Colonic mucosa (tissue), 4 donors: Measurements from ENCODE around the gene CNTRL. TPM values are rescaled to one million over a fixed set of nuclear protein-coding genes. Genes with fewer than 3 reads are reported as not detected.
"Not testable (repeated sequence)": the region's sequence is repeated elsewhere in the genome, so short reads cannot be mapped to it uniquely, and the experiment has no call there.

Source experiments
- DNase-seq: peaks from one replicate; pipeline ENCODE4 v3.0.0-alpha.2; 2020
- H3K27ac ChIP-seq: fragments of 200-600 bp; one replicate; pipeline ENCODE4 v1.8.0; 2021
- H3K27me3 ChIP-seq: fragments of 200-600 bp; one replicate; pipeline ENCODE4 v1.8.0; 2021
- H3K36me3 ChIP-seq: fragments of 200-600 bp; one replicate; pipeline ENCODE4 v1.8.0; 2021
- H3K4me1 ChIP-seq: fragments of 200-600 bp; one replicate; pipeline ENCODE4 v1.8.0; 2021; ENCODE audit warnings: mild to moderate bottlenecking
- H3K4me3 ChIP-seq: fragments of 200-600 bp; one replicate; pipeline ENCODE4 v1.8.0; 2021
- H3K9ac ChIP-seq, 2 donors: one replicate each; pipeline ENCODE4 v1.7.0; 2013; ENCODE audit warnings: control low read depth in 2 of 2, low read depth in 2 of 2, low read length in 2 of 2
- H3K9me3 ChIP-seq: fragments of 200-600 bp; one replicate; pipeline ENCODE4 v1.8.0; 2021
- intact Hi-C: fragments of 100-400 bp; cut with DNase I; formaldehyde crosslinking; loops from one replicate; pipeline ENCODE4 v1.14.1; 2022
- total RNA-seq, 2 donors: library from RNA; stranded (reverse); fragmentation: NEBNext Ultra II Directional in 1 of 2; extraction: Animal tissue kit (Norgen Biotek cat#: 25700) in 1 of 2; gene quantifications; one replicate each; pipeline ENCODE4 v1.2.1, GENCODE V29; 2021
- TF ChIP-seq, protein P1 (sequence below): fragments of 200-600 bp; IDR thresholded peaks from one replicate; pipeline ENCODE4 v1.8.0; 2022; ENCODE audit warnings: antibody characterized with exemption, mild to moderate bottlenecking
- donor health status: healthy.
- donor health status: DM: no; HTN: no; CAD: no.
- donor health status: DM: no; HTN: no; CAD: no.

CNTRL gene
- total RNA-seq, 2 donors from 2014 or later = 6.1 to 11.3 TPM

DNA sequence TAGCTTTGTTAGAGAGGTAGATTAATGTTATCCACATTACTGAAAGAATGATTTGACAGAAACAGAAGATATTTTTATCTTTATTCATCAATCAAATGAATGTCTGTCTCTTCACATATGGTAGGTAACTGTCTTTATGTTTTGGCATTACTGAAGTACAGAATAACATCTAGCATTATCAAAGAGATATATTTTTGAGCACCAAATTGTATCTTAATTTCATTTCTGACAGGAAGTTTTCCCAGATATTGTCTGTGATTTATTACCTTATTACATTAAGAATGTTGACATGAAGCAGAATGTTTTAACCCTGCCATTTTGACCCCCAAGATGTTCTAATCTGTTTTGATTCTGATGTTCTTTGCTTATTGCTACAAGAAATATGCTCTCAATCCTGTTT lies 20.3 kb downstream of the CNTRL start:
- TF ChIP-seq, protein P1, sequence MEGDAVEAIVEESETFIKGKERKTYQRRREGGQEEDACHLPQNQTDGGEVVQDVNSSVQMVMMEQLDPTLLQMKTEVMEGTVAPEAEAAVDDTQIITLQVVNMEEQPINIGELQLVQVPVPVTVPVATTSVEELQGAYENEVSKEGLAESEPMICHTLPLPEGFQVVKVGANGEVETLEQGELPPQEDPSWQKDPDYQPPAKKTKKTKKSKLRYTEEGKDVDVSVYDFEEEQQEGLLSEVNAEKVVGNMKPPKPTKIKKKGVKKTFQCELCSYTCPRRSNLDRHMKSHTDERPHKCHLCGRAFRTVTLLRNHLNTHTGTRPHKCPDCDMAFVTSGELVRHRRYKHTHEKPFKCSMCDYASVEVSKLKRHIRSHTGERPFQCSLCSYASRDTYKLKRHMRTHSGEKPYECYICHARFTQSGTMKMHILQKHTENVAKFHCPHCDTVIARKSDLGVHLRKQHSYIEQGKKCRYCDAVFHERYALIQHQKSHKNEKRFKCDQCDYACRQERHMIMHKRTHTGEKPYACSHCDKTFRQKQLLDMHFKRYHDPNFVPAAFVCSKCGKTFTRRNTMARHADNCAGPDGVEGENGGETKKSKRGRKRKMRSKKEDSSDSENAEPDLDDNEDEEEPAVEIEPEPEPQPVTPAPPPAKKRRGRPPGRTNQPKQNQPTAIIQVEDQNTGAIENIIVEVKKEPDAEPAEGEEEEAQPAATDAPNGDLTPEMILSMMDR = no peak
- Histone ChIP-seq H3K27me3 (no peaks in the 10 kb centered on the region), H3K9ac (no peak overlapping the region), H3K4me1 (no peaks in the 10 kb centered on the region), H3K9me3 (no peaks in the 10 kb centered on the region), H3K4me3 (no peak overlapping the region), H3K36me3 (no peaks in the 10 kb centered on the region), H3K27ac (no peak overlapping the region)
- DNase-seq = no peak
- intact Hi-C loops = no loop called here

DNA sequence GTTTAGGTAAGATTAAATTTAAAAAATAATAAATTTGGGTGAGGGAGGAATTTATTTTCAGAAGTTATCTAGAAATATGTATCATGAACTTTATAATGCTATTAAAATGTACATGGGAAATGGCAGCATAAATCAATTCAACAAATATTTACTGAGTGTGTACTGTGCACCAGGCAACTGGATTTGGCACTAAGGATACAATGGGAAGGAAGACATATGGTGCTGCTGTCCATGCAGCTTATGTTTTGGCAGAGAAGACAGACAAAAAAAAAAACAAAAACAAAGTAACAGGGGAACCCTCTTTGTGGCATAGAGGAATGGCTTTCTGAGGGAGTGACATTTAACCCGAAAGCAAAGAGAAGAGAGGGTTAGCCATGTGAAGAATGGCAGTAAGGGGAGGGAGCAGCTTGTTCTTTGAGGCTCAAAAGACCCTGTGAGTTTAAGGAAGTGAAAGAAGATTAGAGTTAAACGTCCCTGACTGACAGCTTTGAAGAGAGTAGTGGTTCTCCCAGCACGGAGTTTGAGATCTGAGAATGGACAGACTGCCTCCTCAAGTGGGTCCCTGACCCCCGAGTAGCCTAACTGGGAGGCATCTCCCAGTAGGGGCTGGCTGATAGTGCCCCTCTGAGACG lies 23.9 kb downstream of the CNTRL start:
- Histone ChIP-seq H3K4me1 (no peaks in the 10 kb centered on the region), H3K4me3 (no peak overlapping the region), H3K27ac (no peak overlapping the region), H3K27me3 (no peaks in the 10 kb centered on the region), H3K9me3 (no peaks in the 10 kb centered on the region), H3K36me3 (no peaks in the 10 kb centered on the region), H3K9ac (no peak overlapping the region)
- TF ChIP-seq, protein P1 = no peak
- intact Hi-C loops = no loop called here
- no peak for DNase-seq

DNA sequence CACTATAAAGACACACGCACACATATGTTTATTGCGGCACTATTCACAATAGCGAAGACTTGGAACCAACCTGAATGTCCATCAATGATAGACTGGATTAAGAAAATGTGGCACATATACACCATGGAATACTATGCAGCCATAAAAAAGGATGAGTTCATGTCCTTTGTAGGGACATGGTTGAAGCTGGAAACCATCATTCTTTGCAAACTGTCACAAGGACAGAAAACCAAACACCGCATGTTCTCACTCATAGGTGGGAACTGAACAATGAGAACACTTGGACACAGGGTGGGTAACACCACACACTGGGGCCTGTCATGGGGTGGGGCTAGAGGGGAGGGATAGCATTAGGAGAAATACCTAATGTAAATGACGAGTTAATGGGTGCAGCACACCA lies 29.3 kb downstream of the CNTRL start:
- H3K27me3 ChIP-seq, H3K27ac ChIP-seq, H3K4me1 ChIP-seq, H3K9ac ChIP-seq, intact Hi-C loops, DNase-seq, H3K36me3 ChIP-seq, H3K9me3 ChIP-seq, H3K4me3 ChIP-seq: not testable (repeated sequence)

DNA sequence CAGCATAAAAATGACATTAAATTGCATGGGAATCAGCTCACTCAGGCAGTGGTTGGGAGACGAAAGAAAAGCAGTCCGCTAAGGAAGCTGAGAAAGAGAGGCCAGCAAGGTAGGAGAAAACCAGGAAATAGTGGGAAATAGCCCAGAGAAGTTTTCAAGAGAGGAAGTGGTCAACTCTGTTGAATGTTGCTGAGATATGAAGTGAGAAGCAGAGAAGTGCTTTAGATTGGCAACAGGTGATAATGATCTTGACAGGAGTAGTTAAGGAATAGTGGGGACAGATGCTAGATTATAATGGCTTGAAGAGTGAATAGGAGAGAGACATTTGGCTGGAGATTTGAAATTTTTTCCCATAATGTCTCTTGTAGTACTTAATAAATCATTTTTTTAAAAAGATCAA lies 30.8 kb downstream of the CNTRL start:
- intact Hi-C loops = no loop called here
- no peaks in the 10 kb centered on the region for H3K27me3 ChIP-seq
- no peak overlapping the region for H3K9ac ChIP-seq
- TF ChIP-seq, protein P1 = no peak
- no peaks in the 10 kb centered on the region for H3K4me1 ChIP-seq
- no peaks in the 10 kb centered on the region for H3K9me3 ChIP-seq
- DNase-seq = no peak
- H3K4me3 ChIP-seq = no peak overlapping the region
- no peaks in the 10 kb centered on the region for H3K36me3 ChIP-seq
- no peak overlapping the region for H3K27ac ChIP-seq

DNA sequence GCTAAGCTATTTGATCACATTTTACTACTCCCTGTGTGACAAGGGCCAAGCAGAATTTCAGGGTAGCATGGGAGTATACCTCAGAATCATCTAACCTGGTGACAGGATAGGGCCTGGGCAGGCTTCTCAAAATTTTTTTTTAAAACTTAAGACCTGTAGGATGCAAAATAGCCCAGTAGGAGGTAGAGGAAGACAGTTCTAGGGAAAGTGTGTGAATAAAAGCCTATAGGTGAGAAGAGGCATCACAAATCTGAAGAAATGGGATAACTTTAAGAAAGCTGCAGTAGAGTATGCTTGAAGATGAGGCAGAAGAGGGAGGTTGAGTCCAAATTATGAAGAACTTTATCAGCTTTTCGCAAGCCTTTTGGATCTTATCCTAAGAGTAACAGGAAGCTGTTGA lies 32.3 kb downstream of the CNTRL start:
- intact Hi-C loops = no loop called here
- no peak overlapping the region for H3K27ac ChIP-seq
- no peaks in the 10 kb centered on the region for H3K9me3 ChIP-seq
- no peak overlapping the region for H3K4me3 ChIP-seq
- TF ChIP-seq, protein P1 = no peak
- no peaks in the 10 kb centered on the region for H3K4me1 ChIP-seq
- no peak for DNase-seq
- H3K27me3 ChIP-seq = no peaks in the 10 kb centered on the region
- H3K9ac ChIP-seq = no peak overlapping the region
- H3K36me3 ChIP-seq = no peaks in the 10 kb centered on the region

DNA sequence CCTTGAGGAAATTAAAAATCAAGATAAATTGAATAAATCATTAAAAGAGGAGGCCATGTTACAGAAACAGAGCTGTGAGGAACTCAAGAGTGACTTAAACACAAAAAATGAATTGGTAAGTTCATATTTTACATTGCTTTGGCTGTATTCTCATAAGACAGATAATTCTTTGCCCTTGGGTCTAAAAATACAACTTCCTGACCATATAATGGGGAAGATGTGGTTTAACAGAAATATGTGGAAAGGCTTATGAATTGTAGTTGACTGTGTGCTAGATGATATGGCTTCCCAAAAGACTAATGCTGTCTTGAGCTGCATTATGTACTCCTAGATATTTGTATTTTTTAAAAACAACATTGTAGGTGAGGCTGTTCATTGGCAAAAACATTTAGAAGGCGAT lies 33.1 kb downstream of the CNTRL start:
- Histone ChIP-seq H3K4me3 (no peak overlapping the region), H3K9me3 (no peaks in the 10 kb centered on the region)

More for the DNA sequence above, 33.1 kb downstream of the CNTRL start:
- Histone ChIP-seq H3K27ac (no peak overlapping the region), H3K36me3 (no peaks in the 10 kb centered on the region), H3K4me1 (no peaks in the 10 kb centered on the region), H3K9ac (no peak overlapping the region), H3K27me3 (no peaks in the 10 kb centered on the region)
- intact Hi-C loops = no loop called here
- TF ChIP-seq, protein P1 = no peak
- no peak for DNase-seq
